ENCODE results near the gene CBFA2T3.

CBFA2T3 gene

DNA sequence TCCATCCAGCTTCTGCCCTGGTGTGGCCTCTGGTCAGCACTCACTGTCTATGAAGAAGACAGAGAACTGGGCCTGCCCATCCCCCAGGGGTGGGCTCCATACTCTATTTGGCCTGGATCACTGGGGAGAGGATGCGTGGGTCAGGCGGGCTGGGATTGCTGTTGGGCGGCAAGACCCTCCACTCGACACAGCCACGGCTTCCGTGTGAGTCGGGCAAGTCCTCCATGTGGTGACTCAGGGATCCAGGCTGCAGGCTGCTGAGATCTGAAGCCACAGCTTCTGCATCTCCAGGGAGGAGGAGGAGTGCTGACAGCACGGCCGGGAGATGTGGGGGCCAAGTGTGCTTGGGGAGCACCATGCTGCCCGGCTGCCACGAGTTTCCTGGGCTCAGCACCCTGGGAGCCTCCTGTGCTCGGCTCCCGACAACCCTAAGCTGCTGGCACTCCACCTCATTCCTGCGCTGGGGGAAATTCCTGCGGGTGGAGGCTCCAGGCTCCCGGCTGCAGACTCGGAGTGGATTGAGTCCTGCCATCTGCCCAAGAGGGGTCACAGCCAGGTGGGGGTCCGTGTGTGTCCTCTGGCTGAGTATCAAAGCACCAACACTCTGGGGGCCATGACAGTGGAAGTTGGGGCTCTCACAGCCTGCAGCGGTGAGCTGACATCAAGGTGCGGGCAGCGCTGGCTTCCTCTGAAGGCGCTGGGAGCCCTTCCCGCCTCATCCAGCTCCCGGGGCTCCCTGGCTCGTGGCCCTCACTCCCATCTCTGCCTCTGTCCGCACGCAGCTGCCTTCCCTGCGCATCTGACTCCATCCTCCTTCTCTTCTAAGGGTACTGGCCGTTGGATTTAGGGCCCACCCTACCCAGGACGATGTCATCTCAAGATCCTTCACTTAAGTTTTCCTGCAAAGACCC is 24.4 kb upstream of the CBFA2T3 start:
- DNase-seq (ENCODE audit: extremely low read depth, low read depth), result no peak
- no peak overlapping the region for H3K4me3 ChIP-seq (replicated peaks; ENCODE audit: low read depth, low read length)
- no peak for TF ChIP-seq CTCF (IDR thresholded peaks at IDR 0.05; ENCODE audit: low read depth, low read length, missing control alignments)

- TF ChIP-seq CTCF (IDR thresholded peaks at IDR 0.05; ENCODE audit: low read depth, low read length, missing control alignments), result no peak
- DNase-seq (ENCODE audit: extremely low read depth, low read depth), result no peak
- H3K4me3 ChIP-seq (replicated peaks; ENCODE audit: low read depth, low read length), result no peak overlapping the region
These were observed 23.4 kb upstream of the CBFA2T3 start for GRCh38 chr16:89000207-89000959.

DNA sequence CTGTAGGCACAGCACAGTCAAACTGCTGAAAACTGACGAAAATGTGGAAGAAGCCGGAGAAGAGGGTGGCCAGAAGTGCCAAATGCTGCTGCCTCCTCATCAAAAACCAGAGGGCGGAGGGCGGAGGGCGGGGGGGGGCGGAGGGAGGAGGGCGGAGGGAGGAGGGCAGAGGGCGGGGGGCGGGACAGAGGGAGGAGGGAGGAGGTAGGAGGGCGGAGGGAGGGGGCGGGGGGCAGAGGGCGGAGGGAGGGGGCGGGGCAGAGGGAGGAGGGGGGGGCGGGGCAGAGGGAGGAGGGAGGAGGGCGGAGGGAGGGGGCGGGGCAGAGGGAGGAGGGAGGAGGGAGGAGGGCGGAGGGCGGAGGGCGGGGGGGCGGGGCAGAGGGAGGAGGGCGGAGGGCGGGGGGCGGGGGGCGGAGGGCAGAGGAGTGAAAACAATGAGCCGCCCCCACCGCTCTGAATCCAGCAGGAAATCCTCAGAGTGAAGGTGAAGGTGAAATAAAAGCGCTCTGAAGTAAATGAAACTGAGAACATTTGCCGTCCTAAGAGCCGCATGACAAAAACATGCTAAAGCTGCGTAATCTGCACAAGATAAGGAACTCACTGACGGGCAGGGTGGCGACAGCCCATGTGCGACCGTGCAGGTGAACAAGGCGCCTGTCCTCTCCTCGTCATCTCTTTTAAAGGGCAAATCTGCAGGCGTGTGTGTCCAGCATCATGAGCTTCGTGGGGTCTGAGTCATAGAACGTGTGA is 22.6 kb upstream of the CBFA2T3 start:
- H3K4me3 ChIP-seq (replicated peaks; ENCODE audit: low read depth, low read length), result no peak overlapping the region
- no peak for TF ChIP-seq CTCF (IDR thresholded peaks at IDR 0.05; ENCODE audit: low read depth, low read length, missing control alignments)

DNA sequence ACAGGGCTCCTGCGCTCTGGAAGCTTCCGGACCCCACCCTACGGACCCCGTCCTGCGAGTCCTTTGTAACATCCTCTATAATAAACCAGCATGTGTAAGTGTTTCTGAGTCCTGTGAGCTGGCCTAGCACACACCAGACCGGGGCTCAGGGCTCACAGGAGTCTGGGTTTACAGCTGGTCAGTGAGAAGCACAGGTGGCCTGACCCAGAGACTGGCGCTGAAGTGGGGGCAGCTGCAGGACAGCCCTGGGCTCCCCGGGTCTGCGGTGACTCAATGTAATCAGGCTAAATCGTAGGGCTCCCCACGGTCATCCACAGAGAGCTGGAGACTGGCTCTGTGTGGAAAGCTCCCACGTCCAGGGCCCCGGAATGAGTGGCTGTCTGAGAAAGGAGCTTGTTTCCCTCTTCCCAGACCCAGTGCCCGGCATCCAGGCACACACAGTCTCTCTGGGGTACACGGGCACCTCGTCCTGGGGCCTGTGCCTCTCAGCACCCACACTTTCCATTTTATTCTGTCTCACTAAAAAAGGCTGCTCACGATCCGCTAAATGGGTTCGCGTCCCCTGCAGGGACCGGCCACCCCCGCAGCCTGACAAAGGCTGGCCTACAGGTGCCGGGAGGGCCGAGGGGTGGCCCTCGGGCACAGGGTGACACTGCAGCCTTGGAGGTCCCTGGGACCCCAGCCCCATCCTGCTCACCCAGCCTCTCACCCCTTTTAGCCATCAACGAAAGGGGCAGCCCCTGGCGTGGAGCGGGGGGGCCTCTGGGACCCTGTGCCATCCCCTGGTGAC is 18.9 kb upstream of the CBFA2T3 start:
- no peak for TF ChIP-seq CTCF (IDR thresholded peaks at IDR 0.05; ENCODE audit: low read depth, low read length, missing control alignments)
- H3K4me3 ChIP-seq (replicated peaks; ENCODE audit: low read depth, low read length), result no peak overlapping the region
- DNase-seq (ENCODE audit: extremely low read depth, low read depth), result no peak

More for the DNA sequence above, 22.6 kb upstream of the CBFA2T3 start:
- no peak for DNase-seq (ENCODE audit: extremely low read depth, low read depth)

DNA sequence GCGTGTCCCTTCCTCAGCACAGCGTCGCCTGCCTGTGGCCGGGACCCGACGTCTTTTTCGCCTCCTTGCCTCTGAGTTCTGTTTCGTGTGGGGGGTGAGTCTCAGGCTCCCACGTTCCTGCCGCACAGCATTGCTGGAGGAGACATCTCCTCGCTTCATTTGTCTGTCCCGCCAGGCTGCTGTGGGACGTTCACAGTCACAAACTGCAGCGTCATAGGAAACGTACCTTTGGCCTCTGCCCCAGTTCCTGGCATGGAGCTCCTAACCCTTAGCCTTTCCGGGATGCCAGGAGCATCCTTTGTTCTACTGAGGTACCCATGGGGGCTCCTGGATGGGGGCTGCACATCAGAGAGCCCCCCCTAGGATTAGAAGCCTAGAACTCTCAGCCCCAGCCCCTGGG is 18.2 kb upstream of the CBFA2T3 start:
- no peak for DNase-seq (ENCODE audit: extremely low read depth, low read depth)
- no peak for TF ChIP-seq CTCF (IDR thresholded peaks at IDR 0.05; ENCODE audit: low read depth, low read length, missing control alignments)
- H3K4me3 ChIP-seq (replicated peaks; ENCODE audit: low read depth, low read length), result no peak overlapping the region

- TF ChIP-seq CTCF (IDR thresholded peaks at IDR 0.05; ENCODE audit: low read depth, low read length, missing control alignments), result no peak
- H3K4me3 ChIP-seq (replicated peaks; ENCODE audit: low read depth, low read length), result no peak overlapping the region
- no peak for DNase-seq (ENCODE audit: extremely low read depth, low read depth)
These were observed 17.7 kb upstream of the CBFA2T3 start for GRCh38 chr16:88994695-88995094.

Measured in HFF-Myc (cell line).